Measurements from ENCODE around the gene MOSMO.
"Not testable (repeated sequence)": the region's sequence is repeated elsewhere in the genome, so short reads cannot be mapped to it uniquely, and the experiment has no call there.

MOSMO gene

DNA sequence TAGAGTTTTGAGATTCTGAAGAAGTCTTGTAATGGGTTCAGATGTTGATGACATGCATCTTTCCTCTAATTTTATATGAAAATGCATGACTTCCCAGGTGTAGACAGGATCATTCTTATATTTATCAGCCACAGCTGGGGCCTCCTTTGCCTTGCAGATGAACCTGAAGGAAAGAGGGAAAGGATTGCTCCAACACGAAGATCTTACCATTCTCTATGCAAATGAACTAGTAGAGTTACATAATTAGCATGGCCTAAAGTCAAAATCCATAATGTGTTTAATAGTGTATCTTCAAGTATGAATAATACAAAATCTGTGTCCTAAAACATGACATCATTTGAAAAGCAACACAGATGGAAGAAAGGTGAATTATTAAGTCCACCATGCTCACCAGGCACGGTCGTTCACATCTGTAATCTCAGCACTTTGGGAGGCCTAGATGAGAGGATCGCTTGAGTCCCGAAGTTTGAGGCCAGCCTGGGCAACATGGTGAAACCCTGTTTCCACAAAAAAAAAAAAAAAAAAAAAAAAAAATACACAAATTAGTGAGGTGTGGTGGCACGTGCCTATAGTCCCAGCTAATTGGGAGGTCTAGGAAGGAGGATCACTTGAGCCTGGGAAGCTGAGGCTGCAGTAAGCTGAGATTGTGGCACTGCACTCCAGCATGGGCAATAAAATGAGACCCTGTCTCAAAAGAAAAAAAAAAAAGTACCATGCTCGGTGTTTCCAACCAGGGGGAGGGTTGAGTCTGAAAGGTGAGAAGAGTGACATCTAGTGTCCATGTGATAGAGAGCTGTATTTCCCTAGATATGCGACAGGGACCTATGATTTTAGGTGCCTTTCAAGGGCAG, 90.7 kb downstream of the MOSMO start:
- H3K27ac Mint-ChIP-seq: no peak overlapping the region

DNA sequence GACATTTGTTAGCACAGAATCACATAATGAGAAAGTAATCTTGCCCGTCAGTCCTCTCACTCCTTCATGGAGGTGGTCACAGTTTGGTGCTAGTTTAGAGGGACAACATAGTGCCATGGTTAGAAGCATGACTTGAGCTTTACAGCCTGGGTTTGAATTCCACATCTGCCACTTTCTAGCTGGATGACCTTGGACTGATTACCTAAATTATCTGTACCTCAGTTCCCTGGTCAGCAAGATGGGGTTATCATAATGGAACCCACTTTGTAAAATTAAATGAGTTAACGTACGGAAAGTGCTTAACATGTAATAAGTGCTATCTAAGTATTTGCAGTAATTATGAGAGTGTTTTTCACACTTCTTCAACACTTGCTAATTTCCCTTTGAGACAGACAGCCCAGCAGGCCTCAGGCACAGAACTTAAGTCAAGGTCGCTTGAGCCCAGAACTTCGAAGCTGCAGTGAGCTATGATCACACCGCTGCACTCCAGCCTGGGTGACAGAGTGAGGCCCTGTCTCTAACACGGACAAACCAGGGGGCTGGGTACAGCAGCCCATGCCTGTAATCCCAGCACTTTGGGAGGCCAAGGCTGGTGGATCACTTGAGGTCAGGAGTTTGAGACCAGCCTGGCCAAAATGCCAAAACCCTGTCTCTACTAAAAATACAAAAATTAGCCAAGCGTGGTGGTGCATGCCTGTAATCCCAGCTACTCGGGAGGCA, 91.5 kb downstream of the MOSMO start:
- DNase-seq: no peak
- H3K36me3 Mint-ChIP-seq (ENCODE audit: low read depth): no peaks in the 10 kb centered on the region
- H3K27ac Mint-ChIP-seq: no peak overlapping the region
- H3K4me1 Mint-ChIP-seq: no peaks in the 10 kb centered on the region
- H3K4me3 Mint-ChIP-seq: no peak overlapping the region
- peaks cover 16% of the 10 kb centered on the region for H3K27me3 Mint-ChIP-seq (ENCODE audit: low read depth, poor library complexity)
- no peaks in the 10 kb centered on the region for H3K9me3 Mint-ChIP-seq
- TF ChIP-seq, protein P1, sequence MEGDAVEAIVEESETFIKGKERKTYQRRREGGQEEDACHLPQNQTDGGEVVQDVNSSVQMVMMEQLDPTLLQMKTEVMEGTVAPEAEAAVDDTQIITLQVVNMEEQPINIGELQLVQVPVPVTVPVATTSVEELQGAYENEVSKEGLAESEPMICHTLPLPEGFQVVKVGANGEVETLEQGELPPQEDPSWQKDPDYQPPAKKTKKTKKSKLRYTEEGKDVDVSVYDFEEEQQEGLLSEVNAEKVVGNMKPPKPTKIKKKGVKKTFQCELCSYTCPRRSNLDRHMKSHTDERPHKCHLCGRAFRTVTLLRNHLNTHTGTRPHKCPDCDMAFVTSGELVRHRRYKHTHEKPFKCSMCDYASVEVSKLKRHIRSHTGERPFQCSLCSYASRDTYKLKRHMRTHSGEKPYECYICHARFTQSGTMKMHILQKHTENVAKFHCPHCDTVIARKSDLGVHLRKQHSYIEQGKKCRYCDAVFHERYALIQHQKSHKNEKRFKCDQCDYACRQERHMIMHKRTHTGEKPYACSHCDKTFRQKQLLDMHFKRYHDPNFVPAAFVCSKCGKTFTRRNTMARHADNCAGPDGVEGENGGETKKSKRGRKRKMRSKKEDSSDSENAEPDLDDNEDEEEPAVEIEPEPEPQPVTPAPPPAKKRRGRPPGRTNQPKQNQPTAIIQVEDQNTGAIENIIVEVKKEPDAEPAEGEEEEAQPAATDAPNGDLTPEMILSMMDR (IDR thresholded peaks at IDR 0.05): no peak

More for the DNA sequence above, 90.7 kb downstream of the MOSMO start:
- TF ChIP-seq, protein P1 (IDR thresholded peaks at IDR 0.05): peak; percentile 50
- no peaks in the 10 kb centered on the region for H3K9me3 Mint-ChIP-seq
- no peak overlapping the region for H3K4me3 Mint-ChIP-seq
- no peaks in the 10 kb centered on the region for H3K4me1 Mint-ChIP-seq
- peaks cover 16% of the 10 kb centered on the region for H3K27me3 Mint-ChIP-seq (ENCODE audit: low read depth, poor library complexity)
- peak; percentile 23 for DNase-seq
- no peaks in the 10 kb centered on the region for H3K36me3 Mint-ChIP-seq (ENCODE audit: low read depth)

DNA sequence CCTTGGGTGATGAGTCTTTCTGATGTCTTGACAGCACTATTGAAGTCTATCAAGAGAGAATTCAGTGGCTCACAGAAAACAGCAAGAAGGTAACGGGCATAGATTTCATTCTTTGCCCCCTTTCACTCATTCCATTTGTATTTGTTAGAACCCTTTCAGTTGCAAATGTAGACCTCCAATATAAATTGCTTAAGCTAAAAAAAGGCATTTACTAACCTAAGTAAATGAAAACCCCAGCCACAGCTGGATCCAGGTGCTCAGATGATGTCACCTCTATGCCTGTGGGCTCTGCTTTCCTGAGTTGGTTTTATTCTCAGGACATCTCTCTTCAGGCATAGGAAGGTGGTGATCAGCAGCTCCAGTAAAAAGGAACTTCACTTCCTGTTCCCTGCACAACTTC, 95.5 kb downstream of the MOSMO start:
- H3K36me3 Mint-ChIP-seq (ENCODE audit: low read depth): no peaks in the 10 kb centered on the region
- H3K4me1 Mint-ChIP-seq: no peaks in the 10 kb centered on the region
- peaks cover 27% of the 10 kb centered on the region for H3K27me3 Mint-ChIP-seq (ENCODE audit: low read depth, poor library complexity)
- no peaks in the 10 kb centered on the region for H3K9me3 Mint-ChIP-seq
- TF ChIP-seq, protein P1 (IDR thresholded peaks at IDR 0.05): no peak
- H3K4me3 Mint-ChIP-seq: no peak overlapping the region
- H3K27ac Mint-ChIP-seq: no peak overlapping the region
- DNase-seq: no peak

DNA sequence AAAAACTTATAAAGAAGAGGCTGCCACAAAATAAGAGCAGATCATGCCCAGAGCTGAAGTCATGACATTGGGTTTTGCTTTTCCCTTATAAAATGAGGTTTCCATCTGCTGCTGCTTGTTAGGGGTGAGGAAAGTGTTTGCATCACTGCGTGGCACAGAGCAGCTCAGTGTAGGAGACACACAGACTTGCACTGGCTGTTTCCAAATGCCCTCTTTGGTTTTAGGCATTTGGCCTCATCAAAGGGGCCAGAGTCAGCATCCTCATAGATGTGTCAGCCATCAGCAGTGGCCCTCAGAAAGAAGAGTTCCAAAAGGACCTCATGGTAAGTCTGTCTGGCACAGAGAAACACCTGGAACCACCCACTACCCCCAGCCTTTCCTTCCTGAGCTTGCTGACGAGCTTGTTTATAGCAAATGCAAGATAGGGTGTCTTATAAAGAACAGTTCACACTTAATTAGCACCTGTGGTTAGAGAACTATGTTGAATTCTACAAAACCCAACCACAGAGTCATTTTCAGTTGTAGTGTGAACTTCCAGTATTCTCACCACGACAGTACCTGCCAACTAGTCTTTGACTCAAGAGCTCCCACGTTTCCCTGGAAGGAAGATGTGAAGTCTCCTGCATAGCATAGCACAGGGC, 101.5 kb downstream of the MOSMO start:
- Mint-ChIP-seq H3K9me3 (no peaks in the 10 kb centered on the region), H3K36me3 (ENCODE audit: low read depth) (no peaks in the 10 kb centered on the region), H3K27me3 (ENCODE audit: low read depth, poor library complexity) (peaks cover 56% of the 10 kb centered on the region)

DNA sequence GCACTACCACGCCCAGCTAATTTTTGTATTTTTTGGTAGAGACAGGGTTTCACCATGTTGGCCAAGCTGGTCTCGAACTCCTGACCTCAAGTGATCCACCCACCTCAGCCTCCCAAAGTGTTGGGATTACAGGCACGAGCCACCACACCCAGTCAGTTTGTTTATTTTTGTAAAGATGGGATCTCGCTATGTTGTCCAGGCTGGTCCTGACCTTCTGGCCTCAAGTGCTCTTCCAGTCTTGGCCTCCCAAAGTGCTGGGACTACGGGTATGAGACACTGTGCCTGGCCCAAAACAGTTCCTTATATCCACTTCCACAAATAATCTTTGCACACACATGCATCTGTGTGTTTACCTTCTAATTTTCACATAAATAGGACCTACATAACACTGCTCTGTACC, 103.7 kb downstream of the MOSMO start:
- DNase-seq; H3K9me3 Mint-ChIP-seq; H3K27ac Mint-ChIP-seq; H3K4me3 Mint-ChIP-seq; H3K4me1 Mint-ChIP-seq; H3K36me3 Mint-ChIP-seq (ENCODE audit: low read depth): not testable (repeated sequence)
- peaks cover 51% of the 10 kb centered on the region for H3K27me3 Mint-ChIP-seq (ENCODE audit: low read depth, poor library complexity)

More for the DNA sequence above, 101.5 kb downstream of the MOSMO start:
- no peak overlapping the region for H3K4me3 Mint-ChIP-seq
- no peak for DNase-seq
- no peak overlapping the region for H3K27ac Mint-ChIP-seq
- H3K4me1 Mint-ChIP-seq: no peaks in the 10 kb centered on the region
- TF ChIP-seq, protein P1 (IDR thresholded peaks at IDR 0.05): no peak

DNA sequence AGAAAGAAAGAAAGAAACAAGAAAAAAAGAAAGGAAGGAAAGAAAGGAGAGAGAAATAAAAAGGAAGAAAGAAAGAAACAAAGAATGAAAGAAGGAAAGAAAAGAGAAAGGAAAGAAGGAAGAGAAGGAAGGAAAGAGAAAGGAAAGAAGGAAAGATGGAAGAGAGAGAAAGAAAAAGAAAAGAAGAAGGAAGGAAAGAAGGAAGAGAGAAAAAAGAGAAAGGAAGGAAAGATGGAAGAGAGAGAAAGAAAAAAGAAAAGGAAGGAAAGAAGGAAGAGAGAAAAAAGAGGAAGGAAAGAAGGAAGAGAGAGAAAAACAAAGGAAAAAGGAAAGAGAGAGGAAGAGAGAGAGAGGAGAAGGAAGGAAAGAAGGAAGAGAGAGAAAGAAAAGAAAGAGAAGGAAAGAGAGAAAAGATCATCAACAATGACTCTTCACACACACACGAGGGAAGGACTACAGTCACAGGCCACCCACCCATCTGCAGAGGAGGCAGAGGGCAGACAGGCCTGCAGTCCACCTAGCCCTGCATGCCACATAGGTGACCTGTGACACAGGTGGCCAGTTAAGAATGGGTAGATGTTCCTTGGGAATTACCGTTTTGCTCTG, 108.3 kb downstream of the MOSMO start:
- H3K27ac Mint-ChIP-seq: peak overlapping the region; percentile 46
- no peaks in the 10 kb centered on the region for H3K4me1 Mint-ChIP-seq
- no peaks in the 10 kb centered on the region for H3K36me3 Mint-ChIP-seq (ENCODE audit: low read depth)
- H3K9me3 Mint-ChIP-seq: no peaks in the 10 kb centered on the region
- no peak for DNase-seq
- no peak overlapping the region for H3K4me3 Mint-ChIP-seq
- H3K27me3 Mint-ChIP-seq (ENCODE audit: low read depth, poor library complexity): peaks cover 24% of the 10 kb centered on the region
- TF ChIP-seq, protein P1 (IDR thresholded peaks at IDR 0.05): no peak
